Colonic mucosa (tissue), 4 donors: ENCODE data around the gene CEMIP. TPM values are rescaled to one million over a fixed set of nuclear protein-coding genes. Genes with fewer than 3 reads are reported as not detected.
A peak's percentile ranks its signal among the peaks of the same experiment; 100 is the strongest.

ENCODE experiments used
- DNase-seq: peaks from one replicate; pipeline ENCODE4 v3.0.0-alpha.2; 2020
- H3K27ac ChIP-seq: fragments of 200-600 bp; one replicate; pipeline ENCODE4 v1.8.0; 2021
- H3K27me3 ChIP-seq: fragments of 200-600 bp; one replicate; pipeline ENCODE4 v1.8.0; 2021
- H3K36me3 ChIP-seq: fragments of 200-600 bp; one replicate; pipeline ENCODE4 v1.8.0; 2021
- H3K4me1 ChIP-seq: fragments of 200-600 bp; one replicate; pipeline ENCODE4 v1.8.0; 2021; ENCODE audit warnings: mild to moderate bottlenecking
- H3K4me3 ChIP-seq: fragments of 200-600 bp; one replicate; pipeline ENCODE4 v1.8.0; 2021
- H3K9ac ChIP-seq, 2 donors: one replicate each; pipeline ENCODE4 v1.7.0; 2013; ENCODE audit warnings: control low read depth in 2 of 2, low read depth in 2 of 2, low read length in 2 of 2
- H3K9me3 ChIP-seq: fragments of 200-600 bp; one replicate; pipeline ENCODE4 v1.8.0; 2021
- CTCF ChIP-seq: fragments of 200-600 bp; IDR thresholded peaks from one replicate; pipeline ENCODE4 v1.8.0; 2022; ENCODE audit warnings: antibody characterized with exemption, mild to moderate bottlenecking
- intact Hi-C: fragments of 100-400 bp; cut with DNase I; formaldehyde crosslinking; loops from one replicate; pipeline ENCODE4 v1.14.1; 2022
- total RNA-seq, 2 donors: library from RNA; stranded (reverse); fragmentation: NEBNext Ultra II Directional in 1 of 2; extraction: Animal tissue kit (Norgen Biotek cat#: 25700) in 1 of 2; gene quantifications; one replicate each; pipeline ENCODE4 v1.2.1, GENCODE V29; 2021
- donor health status: healthy.
- donor health status: DM: no; HTN: no; CAD: no.
- donor health status: DM: no; HTN: no; CAD: no.

The CEMIP gene
- total RNA-seq, 2 donors from 2014 or later = 2.1 to 2.9 TPM

GRCh38 chr15:80773122-80773551 is 6.0 kb upstream of the CEMIP start:
- TF ChIP-seq CTCF = no peak
- no peak for DNase-seq
- intact Hi-C loops = loop anchor here (10.0 kb wide), 1 partner anchor 158 kb away; no protein-coding TSS in a partner anchor
- Histone ChIP-seq H3K4me1 (no peaks in the 10 kb centered on the region), H3K9ac (no peak overlapping the region), H3K4me3 (no peak overlapping the region), H3K27ac (no peak overlapping the region), H3K9me3 (no peaks in the 10 kb centered on the region), H3K27me3 (no peaks in the 10 kb centered on the region), H3K36me3 (no peaks in the 10 kb centered on the region)

GRCh38 chr15:80773792-80774352 is 5.3 kb upstream of the CEMIP start:
- no peak for TF ChIP-seq CTCF
- Histone ChIP-seq H3K27me3 (no peaks in the 10 kb centered on the region), H3K9me3 (no peaks in the 10 kb centered on the region), H3K36me3 (no peaks in the 10 kb centered on the region), H3K27ac (no peak overlapping the region), H3K4me1 (no peaks in the 10 kb centered on the region), H3K9ac (no peak overlapping the region), H3K4me3 (no peak overlapping the region)
- DNase-seq = no peak
- intact Hi-C loops = loop anchor here (10.0 kb wide), 1 partner anchor 159 kb away; no protein-coding TSS in a partner anchor

GRCh38 chr15:80774486-80774885 is 4.7 kb upstream of the CEMIP start:
- Histone ChIP-seq H3K9me3 (no peaks in the 10 kb centered on the region), H3K4me1 (peaks cover 3% of the 10 kb centered on the region), H3K4me3 (no peak overlapping the region), H3K27ac (no peak overlapping the region), H3K36me3 (no peaks in the 10 kb centered on the region), H3K9ac (no peak overlapping the region), H3K27me3 (peaks cover 3% of the 10 kb centered on the region)
- intact Hi-C loops = loop anchor here (10.0 kb wide), 1 partner anchor 160 kb away; no protein-coding TSS in a partner anchor
- TF ChIP-seq CTCF = no peak
- DNase-seq = no peak

DNA sequence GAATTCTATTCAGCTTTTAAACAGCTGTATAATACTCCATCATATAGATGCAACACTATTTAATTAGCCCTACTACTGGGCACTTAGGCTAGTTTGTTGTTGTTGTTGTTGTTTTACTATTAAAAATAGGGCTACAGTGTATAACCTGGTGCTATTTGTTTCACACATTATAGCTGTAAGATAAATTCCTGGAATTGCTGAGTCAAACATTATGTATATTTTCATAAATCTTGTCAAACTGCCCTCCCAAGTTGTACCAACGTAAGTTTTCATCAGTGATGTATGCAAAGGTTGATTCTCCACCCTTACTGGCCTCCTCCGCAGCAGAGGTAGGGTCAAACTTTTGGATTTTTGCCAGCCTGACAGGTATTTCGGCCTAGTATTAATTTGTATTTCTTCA is 3.8 kb upstream of the CEMIP start:
- intact Hi-C loops = loop anchor here (10.0 kb wide), 1 partner anchor 161 kb away; no protein-coding TSS in a partner anchor
- H3K27me3 ChIP-seq = peaks cover 12% of the 10 kb centered on the region
- peaks cover 11% of the 10 kb centered on the region for H3K4me1 ChIP-seq
- TF ChIP-seq CTCF = no peak
- H3K27ac ChIP-seq = no peak overlapping the region
- H3K9me3 ChIP-seq = no peaks in the 10 kb centered on the region
- no peaks in the 10 kb centered on the region for H3K36me3 ChIP-seq
- no peak overlapping the region for H3K4me3 ChIP-seq
- no peak for DNase-seq
- no peak overlapping the region for H3K9ac ChIP-seq

DNA sequence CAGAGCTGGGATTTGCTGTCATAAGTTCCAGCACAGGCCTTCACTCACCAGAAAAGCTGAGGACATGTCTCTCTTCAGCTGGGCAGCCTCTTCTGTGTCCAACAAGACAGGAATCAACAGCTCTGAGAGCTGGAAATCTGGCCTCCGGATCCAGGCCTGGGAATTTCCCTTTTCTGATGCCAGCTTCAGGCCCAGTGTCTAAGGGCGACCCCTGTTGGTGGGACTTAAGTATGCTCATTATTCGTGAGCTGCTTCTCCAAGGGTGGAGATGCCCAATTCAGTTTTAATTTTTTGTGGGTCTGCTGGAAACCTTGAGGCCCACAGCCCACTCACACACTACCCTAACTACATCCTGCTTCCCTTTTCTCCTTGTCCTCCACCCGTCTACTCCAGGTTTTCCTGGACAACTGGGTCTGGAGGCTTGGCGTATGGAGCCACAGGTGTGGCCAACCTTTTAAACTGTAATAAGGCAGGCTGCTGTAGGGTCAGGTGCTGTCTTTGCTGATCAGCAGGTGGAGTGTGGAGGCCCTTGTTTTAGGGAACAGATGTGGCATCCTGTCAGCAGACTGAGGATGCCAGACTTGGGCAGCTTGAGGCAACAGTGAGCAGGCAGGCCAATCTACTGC is 2.6 kb upstream of the CEMIP start:
- Histone ChIP-seq H3K27ac (peak overlapping the region; percentile 66), H3K9me3 (no peaks in the 10 kb centered on the region), H3K4me1 (peaks cover 11% of the 10 kb centered on the region), H3K9ac (peak overlapping the region in 1 of 2 donors; percentile 1), H3K27me3 (peaks cover 17% of the 10 kb centered on the region), H3K4me3 (no peak overlapping the region), H3K36me3 (no peaks in the 10 kb centered on the region)
- intact Hi-C loops = loop anchor here (10.0 kb wide), 1 partner anchor 162 kb away; no protein-coding TSS in a partner anchor
- TF ChIP-seq CTCF = peak; percentile 84
- DNase-seq = peak; percentile 84
